Loucy (cell line): ENCODE measurements around the gene MAMLD1.

Experiments
- H2AFZ ChIP-seq: fragments of 200-600 bp; sonication (generic); 2 replicates; pipeline ENCODE4 v1.6.0; 2016; ENCODE audit warnings: antibody characterized with exemption, mild to moderate bottlenecking, low read length, moderate library complexity
- H3F3A ChIP-seq: fragments of 200-600 bp; 2 replicates; pipeline ENCODE4 v1.6.0; 2016; ENCODE audit warnings: antibody characterized with exemption, low read depth, mild to moderate bottlenecking
- H3K27me3 ChIP-seq: fragments of 200-600 bp; sonication (generic); 2 replicates; pipeline ENCODE4 v1.6.1; 2014; ENCODE audit warnings: low read length, mild to moderate bottlenecking; ENCODE audit not compliant: insufficient read depth, poor library complexity, severe bottlenecking
- H3K36me3 ChIP-seq: fragments of 200-600 bp; sonication (generic); 2 replicates; pipeline ENCODE4 v1.6.1; 2016; ENCODE audit warnings: low read length; ENCODE audit not compliant: insufficient read depth
- H3K4me1 ChIP-seq: fragments of 200-600 bp; sonication (generic); 2 replicates; pipeline ENCODE4 v1.5.1; 2014; ENCODE audit warnings: low read length, mild to moderate bottlenecking; ENCODE audit not compliant: insufficient read depth, poor library complexity, severe bottlenecking
- H3K4me2 ChIP-seq: fragments of 200-600 bp; sonication (generic); 2 replicates; pipeline ENCODE4 v1.6.0; 2014; ENCODE audit warnings: antibody characterized with exemption, low read length, low read depth, mild to moderate bottlenecking; ENCODE audit not compliant: poor library complexity, severe bottlenecking
- H3K4me3 ChIP-seq: fragments of 200-600 bp; sonication (generic); 2 replicates; pipeline ENCODE4 v1.5.1; 2014; ENCODE audit warnings: low read length, mild to moderate bottlenecking, mixed read lengths; ENCODE audit not compliant: poor library complexity, severe bottlenecking
- H3K79me2 ChIP-seq: fragments of 200-600 bp; sonication (generic); 2 replicates; pipeline ENCODE4 v1.6.1; 2014; ENCODE audit warnings: low read length; ENCODE audit not compliant: insufficient read depth
- H3K9ac ChIP-seq: fragments of 200-600 bp; sonication (generic); 2 replicates; pipeline ENCODE4 v1.6.0; 2014; ENCODE audit warnings: mild to moderate bottlenecking, low read depth, low read length, moderate library complexity; ENCODE audit not compliant: poor library complexity, severe bottlenecking
- H3K9me2 ChIP-seq: fragments of 200-600 bp; sonication (generic); replicated peaks from 2 replicates; pipeline ENCODE4 v1.6.1; 2016; ENCODE audit warnings: low read depth, low read length, mixed read lengths
- H3K9me3 ChIP-seq: fragments of 200-600 bp; sonication (generic); 2 replicates; pipeline ENCODE4 v1.6.1; 2014; ENCODE audit warnings: mild to moderate bottlenecking, antibody characterized with exemption, low read length, low read depth; ENCODE audit not compliant: insufficient read depth
- H4K20me1 ChIP-seq: fragments of 200-600 bp; sonication (generic); 2 replicates; pipeline ENCODE4 v1.6.0; 2014; ENCODE audit warnings: antibody characterized with exemption, low read length, mild to moderate bottlenecking; ENCODE audit not compliant: insufficient read depth, poor library complexity, severe bottlenecking
- CTCF ChIP-seq: fragments of 200-600 bp; sonication (generic); conservative IDR thresholded peaks from 2 replicates; pipeline ENCODE4 v1.5.1; 2014; ENCODE audit warnings: mild to moderate bottlenecking, antibody characterized with exemption, low read length
- EZH2phosphoT487 ChIP-seq: fragments of 200-600 bp; IDR thresholded peaks from 2 replicates; pipeline ENCODE4 v1.6.1; 2018; ENCODE audit warnings: antibody characterized with exemption, mild to moderate bottlenecking, moderate library complexity, borderline replicate concordance

The MAMLD1 gene

GRCh38 chrX:150551963-150552362, 188.8 kb downstream of the MAMLD1 start:
- no peaks in the 10 kb centered on the region for H3F3A ChIP-seq
- no peaks in the 10 kb centered on the region for H3K27me3 ChIP-seq
- H3K79me2 ChIP-seq, result no peaks in the 10 kb centered on the region
- H3K9ac ChIP-seq, result no peak overlapping the region
- H3K9me2 ChIP-seq, result no peaks in the 10 kb centered on the region
- no peak for TF ChIP-seq EZH2phosphoT487
- TF ChIP-seq CTCF, result no peak
- no peaks in the 10 kb centered on the region for H4K20me1 ChIP-seq
- peaks cover 5% of the 10 kb centered on the region for H3K4me1 ChIP-seq
- H3K4me2 ChIP-seq, result no peak overlapping the region
- no peak overlapping the region for H3K4me3 ChIP-seq
- no peaks in the 10 kb centered on the region for H3K36me3 ChIP-seq
- H2AFZ ChIP-seq, result no peak overlapping the region
- H3K9me3 ChIP-seq, result no peaks in the 10 kb centered on the region

- H3K27me3 ChIP-seq, result no peaks in the 10 kb centered on the region
- no peaks in the 10 kb centered on the region for H3K36me3 ChIP-seq
- no peaks in the 10 kb centered on the region for H3K9me3 ChIP-seq
- H3K9ac ChIP-seq, result no peak overlapping the region
- H2AFZ ChIP-seq, result no peak overlapping the region
- H3K79me2 ChIP-seq, result no peaks in the 10 kb centered on the region
- H3K9me2 ChIP-seq, result no peaks in the 10 kb centered on the region
- TF ChIP-seq EZH2phosphoT487 (no peak), CTCF (no peak)
- no peaks in the 10 kb centered on the region for H4K20me1 ChIP-seq
- no peaks in the 10 kb centered on the region for H3F3A ChIP-seq
- H3K4me1 ChIP-seq, result no peaks in the 10 kb centered on the region
- H3K4me3 ChIP-seq, result no peak overlapping the region
- no peak overlapping the region for H3K4me2 ChIP-seq
Observed at GRCh38 chrX:150558424-150558823, 195.3 kb downstream of the MAMLD1 start.
